Liver (tissue), 3 donors: ENCODE data around the gene PSMD11.

ENCODE experiments used
- CTCF ChIP-seq: fragments of 150-350 bp; IDR thresholded peaks from 2 replicates; pipeline ENCODE4 v1.5.1; 2017; ENCODE audit warnings: improper control_type of control experiment, low read depth, low read length; ENCODE audit not compliant: missing input control
- EGR1 ChIP-seq, 2 donors: IDR thresholded peaks; 2 replicates each; pipeline ENCODE4 v1.6.1; 2016 to 2018; ENCODE audit warnings: antibody characterized with exemption in 2 of 2, low read depth in 2 of 2
- FOXA1 ChIP-seq: IDR thresholded peaks from 2 replicates; pipeline ENCODE4 v1.6.1; 2016; ENCODE audit warnings: antibody characterized with exemption
- GABPA ChIP-seq, 2 donors: IDR thresholded peaks in 1 of 2; conservative IDR thresholded peaks in 1 of 2; 2 replicates each; pipeline ENCODE4 v1.6.1; 2016; ENCODE audit warnings: antibody characterized with exemption in 2 of 2, mild to moderate bottlenecking in 1 of 2, moderate library complexity in 1 of 2
- RAD21 ChIP-seq, 2 donors: IDR thresholded peaks; 2 replicates each; pipeline ENCODE4 v1.6.1; 2016; ENCODE audit warnings: antibody characterized with exemption in 2 of 2, mild to moderate bottlenecking in 2 of 2
- REST ChIP-seq: IDR thresholded peaks from 2 replicates; pipeline ENCODE4 v1.6.1; 2016; ENCODE audit warnings: antibody characterized with exemption, mild to moderate bottlenecking
- RXRA ChIP-seq, 2 donors: IDR thresholded peaks; 2 replicates each; pipeline ENCODE4 v1.6.1; 2017 to 2018; ENCODE audit warnings: antibody characterized with exemption in 2 of 2, mild to moderate bottlenecking in 1 of 2
- YY1 ChIP-seq: IDR thresholded peaks from 2 replicates; pipeline ENCODE4 v1.6.1; 2016; ENCODE audit warnings: antibody characterized with exemption, mild to moderate bottlenecking
- donor health status: healthy.
- donor health status: healthy.

- TF ChIP-seq FOXA1 (no peak), CTCF (no peak), REST (no peak), EGR1 (IDR thresholded peaks at IDR 0.05; ENCODE audit: low read depth in 2 of 2) (no peak), GABPA (IDR thresholded peaks at IDR 0.05 in 1 of 2, conservative IDR thresholded peaks at IDR 0.05 in 1 of 2) (no peak), RAD21 (IDR thresholded peaks at IDR 0.05) (no peak), YY1 (no peak), RXRA (IDR thresholded peaks at IDR 0.05) (no peak)
Measured at GRCh38 chr17:32481193-32481592, 36.9 kb downstream of the PSMD11 start.
